UCSD-AML1 (cell line): Measurements from ENCODE around the gene MCF2L.
A peak's percentile ranks its signal among the peaks of the same experiment; 100 is the strongest.

Experiments
- DNase-seq: peaks from one replicate; lab custom pipeline; 2025; ENCODE audit not compliant: unreplicated experiment; lab: John Stamatoyannopoulos, UW

The MCF2L gene

GRCh38 chr13:113013878-113014751 lies 45.1 kb downstream of the MCF2L start:
- DNase-seq: no peak

GRCh38 chr13:113014752-113015745 lies 46.0 kb downstream of the MCF2L start:
- no peak for DNase-seq

GRCh38 chr13:113015826-113016525 lies 47.0 kb downstream of the MCF2L start:
- no peak for DNase-seq

GRCh38 chr13:113016526-113017295 lies 47.7 kb downstream of the MCF2L start:
- no peak for DNase-seq

GRCh38 chr13:113017506-113018215 lies 48.6 kb downstream of the MCF2L start:
- DNase-seq: no peak

GRCh38 chr13:113018676-113019465 lies 49.9 kb downstream of the MCF2L start:
- no peak for DNase-seq

GRCh38 chr13:113020323-113021080 lies 51.5 kb downstream of the MCF2L start:
- DNase-seq: peak; percentile 30

- no peak for DNase-seq
Measured at GRCh38 chr13:113021391-113021790, 52.4 kb downstream of the MCF2L start.

- DNase-seq: no peak
Measured at GRCh38 chr13:113021811-113022210, 52.8 kb downstream of the MCF2L start.

- no peak for DNase-seq
Measured at GRCh38 chr13:113022391-113022744, 53.4 kb downstream of the MCF2L start.

GRCh38 chr13:113022745-113023574 lies 53.9 kb downstream of the MCF2L start:
- DNase-seq: no peak

- no peak for DNase-seq
Measured at GRCh38 chr13:113023694-113024430, 54.8 kb downstream of the MCF2L start.

GRCh38 chr13:113024466-113024865 lies 55.5 kb downstream of the MCF2L start:
- no peak for DNase-seq

GRCh38 chr13:113026391-113026910 lies 57.4 kb downstream of the MCF2L start:
- DNase-seq: no peak

- DNase-seq: no peak
Measured at GRCh38 chr13:113027095-113027494, 58.1 kb downstream of the MCF2L start.

- no peak for DNase-seq
Measured at GRCh38 chr13:113027566-113027965, 58.6 kb downstream of the MCF2L start.
